Tibial nerve (tissue), 4 donors: ENCODE results near the gene COG5. TPM values are rescaled to one million over a fixed set of nuclear protein-coding genes. Genes with fewer than 3 reads are reported as not detected.

Experiments used
- DNase-seq, 2 donors: peaks; one replicate each; pipeline ENCODE4 v3.0.0-alpha.2; 2019; ENCODE audit warnings: low spot score in 2 of 2
- H3K27ac ChIP-seq, 4 donors: fragments of 200-600 bp; sonication (generic) in 3 of 4; one replicate each; pipeline ENCODE4 v1.5.1; 2017 to 2019; ENCODE audit warnings: mild to moderate bottlenecking in 1 of 4
- H3K27me3 ChIP-seq, 2 donors: fragments of 200-600 bp; sonication (generic) in 1 of 2; one replicate each; pipeline versions ENCODE4 v1.5.1 to v1.6.0; 2017 to 2019
- H3K36me3 ChIP-seq, 3 donors: fragments of 200-600 bp; sonication (generic); one replicate each; pipeline ENCODE4 v1.5.1; 2018 to 2019
- H3K4me1 ChIP-seq, 4 donors: fragments of 200-600 bp; sonication (generic) in 3 of 4; one replicate each; pipeline ENCODE4 v1.5.1; 2017 to 2019
- H3K4me3 ChIP-seq, 4 donors: fragments of 200-600 bp; sonication (generic) in 3 of 4; one replicate each; pipeline ENCODE4 v1.5.1; 2017 to 2019; ENCODE audit warnings: mild to moderate bottlenecking in 1 of 4, moderate library complexity in 1 of 4
- H3K9me3 ChIP-seq, 4 donors: fragments of 200-600 bp; sonication (generic) in 3 of 4; one replicate each; pipeline ENCODE4 v1.5.1; 2017 to 2019
- CTCF ChIP-seq, 5 experiments: fragments of 200-600 bp in 3 of 5; fragments of 450-650 bp in 2 of 5; sonication (generic) in 3 of 5; IDR thresholded peaks; one replicate each; pipeline ENCODE4 v1.5.1; 2016 to 2019; ENCODE audit warnings: antibody characterized with exemption in 5 of 5, mild to moderate bottlenecking in 3 of 5, moderate library complexity in 2 of 5
- EP300 ChIP-seq, 2 donors: sonication (generic); formaldehyde crosslinking; IDR thresholded peaks; one replicate each; pipeline ENCODE4 v1.6.1; 2017; ENCODE audit warnings: antibody characterized with exemption in 2 of 2, mild to moderate bottlenecking in 1 of 2
- POLR2A ChIP-seq, 2 donors: fragments of 450-650 bp; IDR thresholded peaks; one replicate each; pipeline ENCODE4 v1.6.1; 2017; ENCODE audit warnings: antibody characterized with exemption in 2 of 2, mild to moderate bottlenecking in 2 of 2, moderate library complexity in 2 of 2
- WGBS, 2 donors: methylation state at CpG; one replicate each; pipeline ENCODE4 v1.1.5; 2018; 5-methylcytosine and 5-hydroxymethylcytosine counted together
- total RNA-seq, 4 donors: library from RNA; depleted of rRNA; stranded (reverse); fragments of >200 nt; gene quantifications; one replicate each; pipeline ENCODE4 v1.1.0, GENCODE V29; 2016

The COG5 gene
- total RNA-seq, 4 donors from 2014 or later: 26.7 to 35.7 (median 32.6) TPM

DNA sequence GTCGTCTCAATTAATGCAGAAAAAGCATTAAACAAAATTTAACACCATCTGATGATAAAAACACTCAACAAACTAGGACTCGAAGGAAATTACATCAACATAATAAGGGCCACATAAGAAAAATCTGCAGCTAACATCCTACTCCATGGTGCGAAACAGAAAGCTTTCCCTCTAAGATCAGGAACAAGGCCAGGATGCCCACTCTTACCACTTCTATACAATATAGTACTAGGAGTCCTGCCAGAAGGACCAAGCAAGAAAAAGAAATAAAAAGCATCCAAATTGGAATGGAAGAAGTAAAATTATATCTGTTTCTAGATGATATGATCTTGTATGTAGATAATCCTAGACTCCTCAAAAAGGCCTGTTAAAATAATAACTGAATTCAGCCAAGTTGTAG, 237.7 kb downstream of the COG5 start:
- WGBS, 2 donors: 95 to 97% methylated on average over 3 of the region's 3 CpGs
- Histone ChIP-seq H3K4me1 (no peaks in the 10 kb centered on the region), H3K4me3 (no peak overlapping the region), H3K27ac (no peak overlapping the region), H3K27me3 (no peaks in the 10 kb centered on the region), H3K36me3 (peaks cover 0 to 37% (median 0%) of the 10 kb centered on the region in 3 donors), H3K9me3 (peaks cover 0 to 9% (median 3%) of the 10 kb centered on the region in 4 donors)
- TF ChIP-seq EP300 (IDR thresholded peaks at IDR 0.05) (no peak), CTCF (IDR thresholded peaks at IDR 0.05) (no peak), POLR2A (IDR thresholded peaks at IDR 0.05) (no peak)
- no peak for DNase-seq

- Histone ChIP-seq H3K9me3 (peaks cover 0 to 4% (median 1%) of the 10 kb centered on the region in 4 donors), H3K4me1 (no peaks in the 10 kb centered on the region), H3K27me3 (no peaks in the 10 kb centered on the region), H3K4me3 (no peak overlapping the region), H3K27ac (no peak overlapping the region), H3K36me3 (peaks cover 0 to 25% (median 0%) of the 10 kb centered on the region in 3 donors)
- no peak for TF ChIP-seq EP300 (IDR thresholded peaks at IDR 0.05)
- no peak for TF ChIP-seq POLR2A (IDR thresholded peaks at IDR 0.05)
- no peak for TF ChIP-seq CTCF (IDR thresholded peaks at IDR 0.05)
- DNase-seq: no peak
- WGBS, 2 donors: 72 to 74% methylated on average over 1 of the region's 1 CpG
Observed at GRCh38 chr7:107322015-107322414, 241.7 kb downstream of the COG5 start.

DNA sequence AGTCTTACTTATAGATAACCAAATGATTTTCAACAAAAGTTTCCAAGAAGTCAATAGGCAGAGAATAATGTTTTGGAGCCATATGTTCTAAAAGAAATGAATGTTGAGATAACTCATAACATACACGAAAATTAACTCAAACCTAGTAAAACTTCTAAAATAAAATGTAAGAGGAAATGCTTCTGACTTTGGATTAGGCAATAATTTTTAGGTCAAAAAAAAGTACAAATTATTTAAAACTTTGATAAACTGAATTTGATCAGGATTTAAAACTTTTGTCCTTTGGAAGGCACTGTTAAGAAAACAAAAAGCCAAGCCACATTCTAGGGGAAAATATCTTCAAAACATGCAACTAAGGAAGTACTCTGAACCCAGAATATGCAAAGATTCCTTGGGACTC, 242.1 kb downstream of the COG5 start:
- TF ChIP-seq CTCF (IDR thresholded peaks at IDR 0.05) (no peak), POLR2A (IDR thresholded peaks at IDR 0.05) (no peak), EP300 (IDR thresholded peaks at IDR 0.05) (no peak)
- DNase-seq: no peak
- H3K9me3 ChIP-seq: no peaks in the 10 kb centered on the region
- no peak overlapping the region for H3K4me3 ChIP-seq
- WGBS, 2 donors: 92 to 93% methylated on average over 1 of the region's 1 CpG
- H3K4me1 ChIP-seq: no peaks in the 10 kb centered on the region
- H3K27me3 ChIP-seq: no peaks in the 10 kb centered on the region
- H3K36me3 ChIP-seq: peaks cover 0 to 21% (median 0%) of the 10 kb centered on the region in 3 donors
- no peak overlapping the region for H3K27ac ChIP-seq

GRCh38 chr7:107319724-107320228, 243.9 kb downstream of the COG5 start:
- no peak for DNase-seq
- WGBS, 2 donors: 93 to 98% methylated on average over 2 of the region's 2 CpGs

More at GRCh38 chr7:107319724-107320228, 243.9 kb downstream of the COG5 start:
- no peak for TF ChIP-seq CTCF (IDR thresholded peaks at IDR 0.05)
- no peak for TF ChIP-seq EP300 (IDR thresholded peaks at IDR 0.05)
- no peak for TF ChIP-seq POLR2A (IDR thresholded peaks at IDR 0.05)
- Histone ChIP-seq H3K36me3 (peaks cover 0 to 21% (median 0%) of the 10 kb centered on the region in 3 donors), H3K4me1 (no peaks in the 10 kb centered on the region), H3K27me3 (no peaks in the 10 kb centered on the region), H3K9me3 (no peaks in the 10 kb centered on the region), H3K4me3 (no peak overlapping the region), H3K27ac (no peak overlapping the region)
